ENCODE data around the gene GALNT16. TPM values are rescaled to one million over a fixed set of nuclear protein-coding genes. Genes with fewer than 3 reads are reported as not detected.

GALNT16 gene
- total and polyA plus RNA-seq, 2 donors (not counting 3 experiments of a cell fraction or from before 2014, with no cell fraction given) = 0.39 to 0.49 TPM

- peaks cover 2 to 5% of the 10 kb centered on the region in 2 experiments for H3K27me3 ChIP-seq (ENCODE audit: control insufficient read depth in 2 of 2, insufficient read depth in 2 of 2, low read length in 2 of 2)
- no peak overlapping the region for H2AFZ ChIP-seq (ENCODE audit: low read depth, low read length)
- no peaks in the 10 kb centered on the region for H3K9me1 ChIP-seq (replicated peaks; ENCODE audit: control insufficient read depth, extremely low read depth, insufficient read depth, low read length)
- H3K79me2 ChIP-seq (ENCODE audit: control insufficient read depth, insufficient read depth, low read length) = no peaks in the 10 kb centered on the region
- H3K4me3 ChIP-seq (replicated peaks in 1 of 3; ENCODE audit: insufficient read depth in 1 of 3, low read depth in 1 of 3, low read length in 3 of 3) = no peak overlapping the region
- POLR2A ChIA-PET = interaction anchor here (0.6 kb wide), 1 partner anchor 447 kb away, joined by 7 read pairs; no protein-coding TSS in a partner anchor
- no peaks in the 10 kb centered on the region for H3K9me3 ChIP-seq (replicated peaks; ENCODE audit: control insufficient read depth, insufficient read depth, low read length)
- H3K36me3 ChIP-seq (ENCODE audit: control insufficient read depth in 2 of 2, extremely low read depth in 1 of 2, insufficient read depth in 2 of 2, low read length in 2 of 2) = no peaks in the 10 kb centered on the region
- CTCF ChIA-PET = interaction anchor here (1.2 to 4.2 kb wide), 4 partner anchors 10 to 115 kb away, joined by 3 to 18 read pairs (median 5); no protein-coding TSS in a partner anchor
- no peak overlapping the region for H3K4me2 ChIP-seq (ENCODE audit: insufficient read depth, low read length)
- H4K20me1 ChIP-seq (replicated peaks; ENCODE audit: control insufficient read depth, extremely low read depth, insufficient read depth, low read length) = no peaks in the 10 kb centered on the region
- FAIRE-seq (no peak), DNase-seq (ENCODE audit: low read depth, low spot score) (no peak)
- TF ChIP-seq EZH2 (IDR thresholded peaks at IDR 0.05; ENCODE audit: borderline replicate concordance, low read depth, low read length, severe bottlenecking) (no peak), CTCF (IDR thresholded peaks at IDR 0.05; ENCODE audit: extremely low read depth in 1 of 2, insufficient read depth in 1 of 2, low read depth in 1 of 2, low read length in 2 of 2) (no peak), POLR2AphosphoS5 (IDR thresholded peaks at IDR 0.05; ENCODE audit: insufficient read depth, low read depth, low read length) (no peak), GATA2 (IDR thresholded peaks at IDR 0.05; ENCODE audit: insufficient read depth, insufficient read length, low read depth, low read length) (no peak), FOS (IDR thresholded peaks at IDR 0.05; ENCODE audit: borderline replicate concordance, insufficient read depth, low read length) (no peak)
- H3K9ac ChIP-seq (replicated peaks; ENCODE audit: extremely low read depth, insufficient read depth, low read length) = no peak overlapping the region
- dilution Hi-C loops (cut with MboI; ENCODE audit: extremely low pct_ligation_motif_present, low sequenced_read_pairs) (no loop called here), intact Hi-C loops (cut with micrococcal nuclease) (no loop called here)
- H3K27ac ChIP-seq (ENCODE audit: insufficient read depth, low read depth, low read length) = no peak overlapping the region
- no TSS peak for BruUV-seq (replicated peaks)
- no peaks in the 10 kb centered on the region for H3K4me1 ChIP-seq (ENCODE audit: control insufficient read depth, extremely low read depth, insufficient read depth, low read length)
These were observed 97.7 kb downstream of the GALNT16 start for GRCh38 chr14:69357544-69358200.

All from endothelial cell of umbilical vein (primary cell).